ENCODE data around the gene SP140L.
"Not testable (repeated sequence)": the region's sequence is repeated elsewhere in the genome, so short reads cannot be mapped to it uniquely, and the experiment has no call there.

The SP140L gene

DNA sequence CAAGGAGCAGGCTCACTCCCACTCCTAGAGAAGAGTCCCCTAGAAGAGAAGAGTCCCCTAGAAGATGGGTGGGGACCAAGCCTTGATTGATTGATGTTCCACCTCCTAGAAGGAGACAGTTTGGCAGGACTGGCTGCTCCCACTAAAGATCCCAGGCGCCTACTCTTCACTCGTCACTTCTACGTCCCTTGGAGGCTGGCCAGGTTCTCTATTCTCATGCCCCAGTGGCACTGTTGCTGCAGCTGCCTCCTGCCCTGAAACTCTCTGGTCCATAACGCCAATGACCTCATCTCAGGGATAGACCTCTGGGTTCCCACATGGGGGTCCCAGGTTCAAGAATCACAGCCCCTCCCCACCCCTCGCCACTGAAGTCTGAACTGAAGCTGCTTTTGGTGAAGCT, 2.5 kb upstream of the SP140L start:
- H3K4me3 ChIP-seq (ENCODE audit: extremely low read depth, insufficient read depth, low read length, poor library complexity, severe bottlenecking), result no peak overlapping the region
- H3K27ac ChIP-seq (ENCODE audit: low read depth, low read length, severe bottlenecking), result no peak overlapping the region
- WGBS, 2 experiments (ENCODE audit: insufficient coverage in 2 of 2), result 84 to 94% methylated on average over 5 of the region's 5 CpGs
- peaks cover 13% of the 10 kb centered on the region for H3K9me3 ChIP-seq (ENCODE audit: control insufficient read depth, low read length)
- peaks cover 6% of the 10 kb centered on the region for H3K4me1 ChIP-seq (ENCODE audit: control insufficient read depth, insufficient read depth, low read length, poor library complexity, severe bottlenecking)
- H3K36me3 ChIP-seq (ENCODE audit: control insufficient read depth, insufficient read depth, low read length), result no peaks in the 10 kb centered on the region

GRCh38 chr2:230325316-230326243, 1.4 kb upstream of the SP140L start:
- H3K27ac ChIP-seq (ENCODE audit: low read depth, low read length, severe bottlenecking), result no peak overlapping the region
- H3K36me3 ChIP-seq (ENCODE audit: control insufficient read depth, insufficient read depth, low read length), result no peaks in the 10 kb centered on the region
- peaks cover 13% of the 10 kb centered on the region for H3K9me3 ChIP-seq (ENCODE audit: control insufficient read depth, low read length)
- no peak overlapping the region for H3K4me3 ChIP-seq (ENCODE audit: extremely low read depth, insufficient read depth, low read length, poor library complexity, severe bottlenecking)
- peaks cover 6% of the 10 kb centered on the region for H3K4me1 ChIP-seq (ENCODE audit: control insufficient read depth, insufficient read depth, low read length, poor library complexity, severe bottlenecking)
- WGBS, 2 experiments (ENCODE audit: insufficient coverage in 2 of 2), result 86 to 94% methylated on average over 4 to 6 of the region's 9 CpGs

- no peak overlapping the region for H3K4me3 ChIP-seq (ENCODE audit: extremely low read depth, insufficient read depth, low read length, poor library complexity, severe bottlenecking)
- H3K9me3 ChIP-seq (ENCODE audit: control insufficient read depth, low read length), result peaks cover 6% of the 10 kb centered on the region
- peaks cover 6% of the 10 kb centered on the region for H3K4me1 ChIP-seq (ENCODE audit: control insufficient read depth, insufficient read depth, low read length, poor library complexity, severe bottlenecking)
- no CpG with 5 or more reads among the region's 5 CpGs for WGBS, 2 experiments (ENCODE audit: insufficient coverage in 2 of 2)
- no peak overlapping the region for H3K27ac ChIP-seq (ENCODE audit: low read depth, low read length, severe bottlenecking)
- no peaks in the 10 kb centered on the region for H3K36me3 ChIP-seq (ENCODE audit: control insufficient read depth, insufficient read depth, low read length)
Observed at GRCh38 chr2:230327418-230328154, 593 bp downstream of the SP140L start.

- 100% methylated on average over 4 of the region's 8 CpGs; no CpG with 5 or more reads in 1 of the 2 experiments for WGBS, 2 experiments (ENCODE audit: insufficient coverage in 2 of 2)
- H3K36me3 ChIP-seq (ENCODE audit: control insufficient read depth, insufficient read depth, low read length), result no peaks in the 10 kb centered on the region
- H3K4me3 ChIP-seq (ENCODE audit: extremely low read depth, insufficient read depth, low read length, poor library complexity, severe bottlenecking), result no peak overlapping the region
- peaks cover 3% of the 10 kb centered on the region for H3K9me3 ChIP-seq (ENCODE audit: control insufficient read depth, low read length)
- no peak overlapping the region for H3K27ac ChIP-seq (ENCODE audit: low read depth, low read length, severe bottlenecking)
- peaks cover 6% of the 10 kb centered on the region for H3K4me1 ChIP-seq (ENCODE audit: control insufficient read depth, insufficient read depth, low read length, poor library complexity, severe bottlenecking)
Observed at GRCh38 chr2:230328155-230328458, 1.1 kb downstream of the SP140L start.

DNA sequence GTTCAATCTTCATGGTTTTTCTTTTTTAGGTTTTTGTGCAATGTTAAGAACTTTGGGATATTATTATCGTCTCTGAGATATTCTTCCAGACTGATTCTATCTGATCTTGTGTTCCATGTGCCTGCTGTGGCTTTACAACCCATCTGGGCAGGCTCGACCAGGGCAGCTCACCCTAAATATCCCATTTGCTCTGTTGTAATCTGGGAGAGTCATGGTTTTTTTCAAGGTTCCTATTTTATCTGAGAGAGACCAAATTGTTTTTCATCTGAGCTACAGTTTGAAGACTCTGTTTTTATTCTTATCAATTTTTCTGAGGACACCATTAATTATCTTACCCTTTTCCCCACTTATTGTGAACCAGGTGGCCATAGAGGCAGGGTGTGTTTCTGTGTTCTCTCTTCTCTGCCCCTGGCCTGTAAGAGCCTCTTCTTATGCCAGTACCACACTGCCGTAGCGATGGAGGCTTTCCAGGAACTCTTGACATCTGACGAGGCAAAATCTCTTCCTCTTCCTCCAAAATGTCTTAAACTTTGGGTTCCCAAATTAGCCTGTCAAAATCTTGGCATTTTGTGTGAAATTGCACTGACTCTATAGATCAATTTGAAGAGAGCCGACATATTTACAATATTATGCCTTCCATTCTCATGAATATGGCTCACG, 3.1 kb downstream of the SP140L start:
- H3K4me3 ChIP-seq (ENCODE audit: extremely low read depth, insufficient read depth, low read length, poor library complexity, severe bottlenecking), result no peak overlapping the region
- H3K4me1 ChIP-seq (ENCODE audit: control insufficient read depth, insufficient read depth, low read length, poor library complexity, severe bottlenecking), result peaks cover 6% of the 10 kb centered on the region
- H3K36me3 ChIP-seq (ENCODE audit: control insufficient read depth, insufficient read depth, low read length), result no peaks in the 10 kb centered on the region
- H3K9me3 ChIP-seq (ENCODE audit: control insufficient read depth, low read length), result no peaks in the 10 kb centered on the region
- WGBS, 2 experiments (ENCODE audit: insufficient coverage in 2 of 2), result 80 to 96% methylated on average over 1 to 3 of the region's 7 CpGs
- no peak overlapping the region for H3K27ac ChIP-seq (ENCODE audit: low read depth, low read length, severe bottlenecking)

GRCh38 chr2:230330725-230331124, 3.7 kb downstream of the SP140L start:
- Histone ChIP-seq H3K9me3 (ENCODE audit: control insufficient read depth, low read length) (no peaks in the 10 kb centered on the region), H3K36me3 (ENCODE audit: control insufficient read depth, insufficient read depth, low read length) (no peaks in the 10 kb centered on the region), H3K27ac (ENCODE audit: low read depth, low read length, severe bottlenecking) (no peak overlapping the region), H3K4me3 (ENCODE audit: extremely low read depth, insufficient read depth, low read length, poor library complexity, severe bottlenecking) (no peak overlapping the region), H3K4me1 (ENCODE audit: control insufficient read depth, insufficient read depth, low read length, poor library complexity, severe bottlenecking) (peaks cover 6% of the 10 kb centered on the region)
- WGBS, 2 experiments (ENCODE audit: insufficient coverage in 2 of 2), result 93 to 96% methylated on average over 4 to 5 of the region's 7 CpGs

DNA sequence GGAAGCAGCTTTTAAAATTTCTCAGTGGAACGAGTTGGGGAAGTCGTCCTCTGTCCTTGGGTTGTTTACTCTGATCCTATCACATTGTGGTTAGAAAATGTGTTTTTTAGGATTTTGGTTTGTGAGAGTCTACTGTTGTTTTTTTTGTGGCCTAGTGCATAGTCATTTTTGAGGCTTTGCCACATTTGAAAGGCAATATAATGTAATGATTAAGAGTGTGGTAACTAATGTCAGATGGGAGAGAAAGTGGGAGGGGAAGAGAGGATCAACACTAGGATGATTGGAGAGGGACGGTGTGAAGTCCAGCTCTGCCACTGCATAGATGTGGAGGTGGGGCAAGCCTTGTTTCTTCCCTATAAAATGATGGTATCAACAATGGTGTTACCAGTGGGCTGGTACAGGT, 8.5 kb downstream of the SP140L start:
- Histone ChIP-seq H3K4me1 (ENCODE audit: control insufficient read depth, insufficient read depth, low read length, poor library complexity, severe bottlenecking) (no peaks in the 10 kb centered on the region), H3K36me3 (ENCODE audit: control insufficient read depth, insufficient read depth, low read length) (no peaks in the 10 kb centered on the region), H3K9me3 (ENCODE audit: control insufficient read depth, low read length) (no peaks in the 10 kb centered on the region), H3K27ac (ENCODE audit: low read depth, low read length, severe bottlenecking) (no peak overlapping the region), H3K4me3 (ENCODE audit: extremely low read depth, insufficient read depth, low read length, poor library complexity, severe bottlenecking) (no peak overlapping the region)
- 74% methylated on average over 3 of the region's 3 CpGs for WGBS, 2 experiments (ENCODE audit: insufficient coverage in 2 of 2)

GRCh38 chr2:230335864-230336506, 9.0 kb downstream of the SP140L start:
- Histone ChIP-seq H3K4me3 (ENCODE audit: extremely low read depth, insufficient read depth, low read length, poor library complexity, severe bottlenecking) (no peak overlapping the region), H3K9me3 (ENCODE audit: control insufficient read depth, low read length) (no peaks in the 10 kb centered on the region), H3K27ac (ENCODE audit: low read depth, low read length, severe bottlenecking) (no peak overlapping the region), H3K4me1 (ENCODE audit: control insufficient read depth, insufficient read depth, low read length, poor library complexity, severe bottlenecking) (no peaks in the 10 kb centered on the region), H3K36me3 (ENCODE audit: control insufficient read depth, insufficient read depth, low read length) (no peaks in the 10 kb centered on the region)
- 83 to 91% methylated on average over 1 of the region's 3 CpGs for WGBS, 2 experiments (ENCODE audit: insufficient coverage in 2 of 2)

DNA sequence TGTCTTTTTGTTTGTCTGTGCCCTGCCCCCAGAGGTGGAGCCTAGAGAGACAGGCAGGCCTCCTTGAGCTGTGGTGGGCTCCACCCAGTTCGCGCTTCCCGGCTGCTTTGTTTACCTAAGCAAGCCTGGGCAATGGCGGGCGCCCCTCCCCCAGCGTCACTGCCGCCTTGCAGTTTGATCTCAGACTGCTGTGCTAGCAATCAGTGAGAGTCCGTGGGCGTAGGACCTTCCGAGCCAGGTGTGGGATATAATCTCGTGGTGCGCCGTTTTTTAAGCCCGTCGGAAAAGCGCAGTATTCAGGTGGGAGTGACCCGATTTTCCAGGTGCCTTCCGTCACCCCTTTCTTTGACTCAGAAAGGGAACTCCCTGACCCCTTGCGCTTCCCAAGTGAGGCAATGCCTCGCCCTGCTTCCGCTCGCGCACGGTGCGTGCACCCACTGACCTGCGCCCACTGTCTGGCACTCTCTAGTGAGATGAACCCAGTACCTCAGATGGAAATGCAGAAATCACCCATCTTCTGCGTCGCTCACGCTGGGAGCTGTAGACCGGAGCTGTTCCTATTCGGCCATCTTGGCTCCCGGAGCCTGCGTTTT, 15.0 kb downstream of the SP140L start:
- not testable (repeated sequence) for H3K4me1 ChIP-seq (ENCODE audit: control insufficient read depth, insufficient read depth, low read length, poor library complexity, severe bottlenecking); H3K27ac ChIP-seq (ENCODE audit: low read depth, low read length, severe bottlenecking); H3K9me3 ChIP-seq (ENCODE audit: control insufficient read depth, low read length); H3K36me3 ChIP-seq (ENCODE audit: control insufficient read depth, insufficient read depth, low read length); H3K4me3 ChIP-seq (ENCODE audit: extremely low read depth, insufficient read depth, low read length, poor library complexity, severe bottlenecking)
- WGBS, 2 experiments (ENCODE audit: insufficient coverage in 2 of 2), result 65% methylated on average over 5 of the region's 33 CpGs; no CpG with 5 or more reads in 1 of the 2 experiments

DNA sequence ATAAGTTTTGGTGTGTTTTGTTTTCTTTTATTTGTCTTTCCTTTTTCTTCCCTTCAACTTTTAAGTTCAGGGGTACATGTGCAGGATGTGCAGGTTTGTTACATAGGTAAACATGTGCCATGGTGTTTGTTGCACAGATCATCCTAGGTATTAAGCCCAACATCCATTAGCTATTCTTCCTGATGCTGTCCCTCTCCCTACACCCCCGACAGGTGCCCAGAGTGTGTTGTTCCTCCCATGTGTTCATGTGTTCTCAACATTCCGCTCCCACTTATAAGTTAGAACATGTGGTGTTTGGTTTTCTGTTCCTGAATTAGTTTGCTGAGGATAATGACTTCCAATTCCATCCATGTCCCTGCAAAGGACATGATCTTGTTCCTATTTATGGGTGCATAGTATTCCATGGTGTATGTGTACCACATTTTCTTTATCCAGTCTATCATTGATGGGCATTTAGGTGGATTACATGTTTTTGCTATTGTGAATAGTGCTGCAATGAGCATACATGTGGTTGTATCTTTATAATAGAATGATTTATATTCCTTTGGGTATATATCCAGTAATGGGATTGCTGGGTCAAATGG, 16.1 kb downstream of the SP140L start:
- not testable (repeated sequence) for H3K36me3 ChIP-seq (ENCODE audit: control insufficient read depth, insufficient read depth, low read length); H3K4me1 ChIP-seq (ENCODE audit: control insufficient read depth, insufficient read depth, low read length, poor library complexity, severe bottlenecking); H3K9me3 ChIP-seq (ENCODE audit: control insufficient read depth, low read length); H3K27ac ChIP-seq (ENCODE audit: low read depth, low read length, severe bottlenecking); H3K4me3 ChIP-seq (ENCODE audit: extremely low read depth, insufficient read depth, low read length, poor library complexity, severe bottlenecking)
- no CpG with 5 or more reads among the region's 2 CpGs for WGBS, 2 experiments (ENCODE audit: insufficient coverage in 2 of 2)
